IMR-90 (cell line): ENCODE measurements around the gene PSMG3. TPM values are rescaled to one million over a fixed set of nuclear protein-coding genes. Genes with fewer than 3 reads are reported as not detected.
A peak's percentile ranks its signal among the peaks of the same experiment; 100 is the strongest.
"Not testable (repeated sequence)": the region's sequence is repeated elsewhere in the genome, so short reads cannot be mapped to it uniquely, and the experiment has no call there.

Experiments used
- ATAC-seq: fragments of 200-7000 bp; cut with Tn5 transposase; 2 replicates; pipeline ENCODE4 v1.9.1; 2020; ENCODE audit warnings: low read depth, mild to moderate bottlenecking, moderate library complexity
- BruUV-seq: library from RNA; stranded (reverse); fragments of 400-500 nt; replicated peaks from 2 replicates; lab custom pipeline; 2021; lab: Mats Ljungman, UMichigan
- CTCF ChIA-PET: fragments of 300-600 bp; formaldehyde crosslinking; extraction: SDS; loops from one replicate; lab custom pipeline; 2021; ENCODE audit warnings: antibody characterized with exemption; lab: Yijun Ruan, JAX
- POLR2A ChIA-PET: fragments of 300-600 bp; sonication (Branson Sonifier 250); formaldehyde crosslinking; loops from one replicate; lab custom pipeline; 2022; ENCODE audit warnings: antibody characterized with exemption; ENCODE audit not compliant: unreplicated experiment; lab: Charles Lee
- DNase-seq: peaks from one replicate; pipeline ENCODE4 v3.0.0; 2013
- H2AFZ ChIP-seq: replicated peaks from 2 replicates; pipeline ENCODE3; 2013; ENCODE audit warnings: low read length, mild to moderate bottlenecking; ENCODE audit not compliant: poor library complexity
- H2AK5ac ChIP-seq: 2 replicates; pipeline ENCODE4 v1.6.1; 2013; ENCODE audit warnings: low read depth, low read length, inconsistent platforms
- H2AK9ac ChIP-seq: replicated peaks from 2 replicates; pipeline ENCODE3; 2013; ENCODE audit warnings: mild to moderate bottlenecking, low read depth, low read length, moderate library complexity; ENCODE audit not compliant: poor library complexity
- H2BK120ac ChIP-seq: 2 replicates; pipeline ENCODE4 v1.6.1; 2013; ENCODE audit warnings: low read depth, low read length, inconsistent platforms
- H2BK15ac ChIP-seq: 3 replicates; pipeline ENCODE4 v1.6.1; 2013; ENCODE audit warnings: low read depth, low read length, inconsistent platforms
- H2BK20ac ChIP-seq: 2 replicates; pipeline ENCODE4 v1.6.1; 2013; ENCODE audit warnings: low read depth, mild to moderate bottlenecking, inconsistent platforms, low read length, moderate library complexity
- H2BK5ac ChIP-seq: 2 replicates; pipeline ENCODE4 v1.6.1; 2013; ENCODE audit warnings: mild to moderate bottlenecking, low read depth, low read length, inconsistent platforms; ENCODE audit not compliant: poor library complexity, severe bottlenecking
- H3K14ac ChIP-seq: replicated peaks from 2 replicates; pipeline ENCODE4 v1.6.1; 2013; ENCODE audit warnings: low read depth, low read length, inconsistent platforms
- H3K18ac ChIP-seq: 2 replicates; pipeline ENCODE4 v1.6.1; 2013; ENCODE audit warnings: low read depth, low read length, control low read depth
- H3K23ac ChIP-seq: 2 replicates; pipeline ENCODE4 v1.6.1; 2013; ENCODE audit warnings: low read depth, low read length, inconsistent platforms
- H3K27ac ChIP-seq: 2 replicates; pipeline ENCODE4 v1.5.1; 2013; ENCODE audit warnings: mild to moderate bottlenecking, control low read depth, low read length; ENCODE audit not compliant: insufficient read depth
- H3K27me3 ChIP-seq: 2 replicates; pipeline ENCODE4 v1.6.1; 2013; ENCODE audit warnings: low read length; ENCODE audit not compliant: control insufficient read depth, insufficient read depth
- H3K36me3 ChIP-seq: 2 replicates; pipeline ENCODE4 v1.6.1; 2013; ENCODE audit warnings: low read length, mixed read lengths; ENCODE audit not compliant: control insufficient read depth, insufficient read depth
- H3K4ac ChIP-seq: 2 replicates; pipeline ENCODE4 v1.6.1; 2013; ENCODE audit warnings: low read depth, low read length, inconsistent platforms
- H3K4me1 ChIP-seq: 2 replicates; pipeline ENCODE4 v1.6.1; 2013; ENCODE audit warnings: low read length, mixed read lengths; ENCODE audit not compliant: control insufficient read depth, insufficient read depth
- H3K4me2 ChIP-seq: 2 replicates; pipeline ENCODE4 v1.6.1; 2013; ENCODE audit warnings: low read depth, mild to moderate bottlenecking, control low read depth, low read length, moderate library complexity
- H3K4me3 ChIP-seq: 2 replicates; pipeline ENCODE4 v1.5.1; 2013; ENCODE audit warnings: low read depth, mild to moderate bottlenecking, control low read depth, low read length, moderate library complexity; ENCODE audit not compliant: insufficient read depth
- H3K56ac ChIP-seq: 2 replicates; pipeline ENCODE4 v1.6.1; 2013; ENCODE audit warnings: low read length, inconsistent platforms; ENCODE audit not compliant: insufficient read depth; ENCODE audit errors: extremely low read depth
- H3K79me1 ChIP-seq, 2 experiments: 2 replicates each; pipeline ENCODE4 v1.6.1; 2013; ENCODE audit warnings: low read length in 2 of 2, inconsistent platforms in 1 of 2, low read depth in 1 of 2
- H3K9ac ChIP-seq: 2 replicates; pipeline ENCODE4 v1.6.1; 2013; ENCODE audit warnings: low read depth, low read length, control low read depth
- H3K9me1 ChIP-seq: 2 replicates; pipeline ENCODE4 v1.6.1; 2013; ENCODE audit warnings: low read length, inconsistent platforms; ENCODE audit not compliant: insufficient read depth
- H3K9me3 ChIP-seq: 2 replicates; pipeline ENCODE4 v1.6.1; 2013; ENCODE audit warnings: low read length; ENCODE audit not compliant: control insufficient read depth, insufficient read depth
- H4K20me1 ChIP-seq: 2 replicates; pipeline ENCODE4 v1.6.1; 2013; ENCODE audit warnings: low read length, inconsistent platforms; ENCODE audit not compliant: insufficient read depth
- H4K5ac ChIP-seq: 2 replicates; pipeline ENCODE4 v1.6.1; 2013; ENCODE audit warnings: mild to moderate bottlenecking, low read depth, low read length, control low read depth
- H4K8ac ChIP-seq, 2 experiments: 2 replicates each; pipeline ENCODE4 v1.6.1; 2013; ENCODE audit warnings: low read depth in 2 of 2, low read length in 2 of 2, control low read depth in 1 of 2, inconsistent platforms in 1 of 2
- H4K91ac ChIP-seq: 2 replicates; pipeline ENCODE4 v1.6.1; 2013; ENCODE audit warnings: low read depth, low read length, inconsistent platforms; ENCODE audit not compliant: insufficient read depth
- BHLHE40 ChIP-seq: fragments of 150-350 bp; IDR thresholded peaks from 2 replicates; pipeline ENCODE4 v1.6.1; 2016; ENCODE audit warnings: mild to moderate bottlenecking, low read depth, low read length
- CEBPB ChIP-seq: IDR thresholded peaks from 2 replicates; pipeline ENCODE4 v1.6.1; 2012; ENCODE audit warnings: low read depth, low read length, improper control_type of control experiment
- FOS ChIP-seq: fragments of 150-350 bp; IDR thresholded peaks from 2 replicates; pipeline ENCODE4 v1.6.1; 2016; ENCODE audit warnings: low read depth, low read length
- MAFK ChIP-seq: IDR thresholded peaks from 2 replicates; pipeline ENCODE4 v1.6.1; 2012; ENCODE audit warnings: low read depth, low read length, improper control_type of control experiment
- WGBS, 2 experiments: methylation state at CpG; one replicate each; pipeline versions ENCODE4 v1.1.5 to v1.1.7; 2013; ENCODE audit warnings: missing lambda C conversion rate in 2 of 2; ENCODE audit not compliant: insufficient read length in 1 of 2; ENCODE audit errors: extremely low coverage in 2 of 2; 5-methylcytosine and 5-hydroxymethylcytosine counted together
- dilution Hi-C: fragments of 300-500 bp; cut with HindIII; formaldehyde crosslinking; loops from one replicate; pipeline ENCODE4 v1.14.3; 2018; ENCODE audit warnings: low sequenced_read_pairs; ENCODE audit not compliant: unreplicated experiment
- in situ Hi-C: fragments of 300-500 bp; cut with MboI; formaldehyde crosslinking; loops from 3 replicates; pipeline ENCODE4 v1.14.3; 2019; ENCODE audit warnings: low sequenced_read_pairs, inconsistent platforms, mixed read lengths
- intact Hi-C: fragments of 100-400 bp; cut with micrococcal nuclease; formaldehyde crosslinking; loops from 2 replicates; pipeline ENCODE4 v1.10.0; 2022
- polyA plus RNA-seq, 3 experiments: library from polyadenylated mRNA; depleted of rRNA; stranded (reverse); fragments of >200 nt; gene quantifications; 2 replicates each; pipeline ENCODE4 v1.2.3, GENCODE V29; 2012; ENCODE audit warnings: low replicate concordance in 1 of 3
- total RNA-seq: library from RNA; depleted of rRNA; stranded (reverse); fragments of >200 nt; gene quantifications from 2 replicates; pipeline ENCODE4 v1.2.3, GENCODE V29; 2012
- TF ChIP-seq, protein P1 (sequence below): fragments of 150-350 bp; IDR thresholded peaks from 2 replicates; pipeline ENCODE4 v1.6.1; 2016; ENCODE audit warnings: low read depth, mild to moderate bottlenecking, low read length, moderate library complexity, borderline replicate concordance

Gene PSMG3
- total and polyA plus RNA-seq, 2 of the 4 experiments (the other 2 are of a cell fraction), result 37.3 to 54.1 TPM

DNA sequence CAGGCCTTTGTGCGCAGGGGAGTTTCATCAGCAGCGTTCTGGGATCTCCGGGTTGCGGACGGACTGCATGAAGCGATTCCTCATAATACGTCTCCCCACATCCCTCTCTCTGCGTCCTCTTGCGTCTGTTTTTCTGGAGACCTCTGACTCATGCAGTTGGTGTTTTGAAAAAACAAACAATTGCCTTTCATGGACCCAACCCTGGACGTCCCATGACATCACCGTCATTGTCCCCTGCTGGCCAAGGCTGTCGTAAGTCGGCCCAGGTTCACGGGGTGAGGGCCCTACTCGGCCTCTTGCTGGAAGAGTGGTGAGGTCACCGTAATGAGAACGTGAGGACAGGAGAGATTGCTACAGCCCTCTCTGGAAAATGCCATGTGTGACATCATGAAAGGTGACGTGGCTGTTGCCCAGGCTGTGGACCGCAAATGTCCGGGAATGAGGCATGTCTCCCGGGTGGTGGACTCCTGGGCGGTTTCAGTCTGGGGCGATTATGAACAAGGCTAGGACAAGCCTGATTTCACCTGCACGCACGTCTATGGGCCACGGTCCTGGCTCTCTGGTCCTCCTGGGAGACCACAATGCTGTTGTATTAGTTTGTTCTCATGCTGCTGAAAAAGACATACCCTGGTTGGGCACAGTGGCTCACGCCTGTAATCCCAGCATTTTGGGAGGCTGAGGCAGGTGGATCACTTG, 49.1 kb downstream of the PSMG3 start:
- in situ Hi-C loops, result no loop called here
- ATAC-seq (peak; percentile 85), DNase-seq (peak; percentile 92)
- peak overlapping the region; percentile 84 for H2AK5ac ChIP-seq
- H3K9me3 ChIP-seq, result peaks cover 10% of the 10 kb centered on the region
- ChIA-PET POLR2A (no interaction called here), CTCF (no interaction called here)
- H3K36me3 ChIP-seq, result no peaks in the 10 kb centered on the region
- H3K79me1 ChIP-seq, result no peaks in the 10 kb centered on the region
- H4K20me1 ChIP-seq, result no peaks in the 10 kb centered on the region
- H2BK120ac ChIP-seq, result peak overlapping the region; percentile 69
- peak overlapping the region; percentile 60 for H3K27ac ChIP-seq
- peak overlapping the region; percentile 74 for H2BK5ac ChIP-seq
- dilution Hi-C loops, result no loop called here
- H2BK20ac ChIP-seq, result peak overlapping the region; percentile 72
- peak overlapping the region; percentile 71 for H2AFZ ChIP-seq
- no TSS peak for BruUV-seq
- no peak overlapping the region for H3K4me2 ChIP-seq
- no peaks in the 10 kb centered on the region; the same call in 1 of the 2 replicates for H3K27me3 ChIP-seq
- H3K9ac ChIP-seq, result no peak overlapping the region
- H2AK9ac ChIP-seq, result peak overlapping the region; percentile 1
- H2BK15ac ChIP-seq, result peak overlapping the region; percentile 18; the same call in 2 of the 3 replicates
- peak overlapping the region; percentile 85 for H3K18ac ChIP-seq
- peak overlapping the region; percentile 24; the same call in 1 of the 2 replicates for H3K56ac ChIP-seq
- peak overlapping the region; percentile 88 for H3K4ac ChIP-seq
- intact Hi-C loops, result no loop called here
- H3K4me1 ChIP-seq, result peaks cover 7% of the 10 kb centered on the region
- H4K8ac ChIP-seq, result peak overlapping the region; percentile 19 to 63; a peak in 3 of 4 replicates
- peak; percentile 85 for TF ChIP-seq BHLHE40
- peak; percentile 57; the same call in 1 of the 2 replicates for TF ChIP-seq FOS
- TF ChIP-seq MAFK, result no peak
- peak; percentile 85 for TF ChIP-seq CEBPB
- TF ChIP-seq, protein P1, sequence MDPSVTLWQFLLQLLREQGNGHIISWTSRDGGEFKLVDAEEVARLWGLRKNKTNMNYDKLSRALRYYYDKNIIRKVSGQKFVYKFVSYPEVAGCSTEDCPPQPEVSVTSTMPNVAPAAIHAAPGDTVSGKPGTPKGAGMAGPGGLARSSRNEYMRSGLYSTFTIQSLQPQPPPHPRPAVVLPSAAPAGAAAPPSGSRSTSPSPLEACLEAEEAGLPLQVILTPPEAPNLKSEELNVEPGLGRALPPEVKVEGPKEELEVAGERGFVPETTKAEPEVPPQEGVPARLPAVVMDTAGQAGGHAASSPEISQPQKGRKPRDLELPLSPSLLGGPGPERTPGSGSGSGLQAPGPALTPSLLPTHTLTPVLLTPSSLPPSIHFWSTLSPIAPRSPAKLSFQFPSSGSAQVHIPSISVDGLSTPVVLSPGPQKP, result no peak
- no peak overlapping the region for H3K4me3 ChIP-seq
- 81% methylated on average over 15 of the region's 27 CpGs; no CpG with 5 or more reads in 1 of the 2 experiments for WGBS, 2 experiments
- 0 out of 2 replicates have a peak overlapping the region, but pooled peaks have one; percentile 25 for H3K23ac ChIP-seq
- H3K14ac ChIP-seq, result peak overlapping the region; percentile 64
- peak overlapping the region; percentile 64 for H4K5ac ChIP-seq
- H3K9me1 ChIP-seq, result no peaks in the 10 kb centered on the region
- H4K91ac ChIP-seq, result peak overlapping the region; percentile 80

DNA sequence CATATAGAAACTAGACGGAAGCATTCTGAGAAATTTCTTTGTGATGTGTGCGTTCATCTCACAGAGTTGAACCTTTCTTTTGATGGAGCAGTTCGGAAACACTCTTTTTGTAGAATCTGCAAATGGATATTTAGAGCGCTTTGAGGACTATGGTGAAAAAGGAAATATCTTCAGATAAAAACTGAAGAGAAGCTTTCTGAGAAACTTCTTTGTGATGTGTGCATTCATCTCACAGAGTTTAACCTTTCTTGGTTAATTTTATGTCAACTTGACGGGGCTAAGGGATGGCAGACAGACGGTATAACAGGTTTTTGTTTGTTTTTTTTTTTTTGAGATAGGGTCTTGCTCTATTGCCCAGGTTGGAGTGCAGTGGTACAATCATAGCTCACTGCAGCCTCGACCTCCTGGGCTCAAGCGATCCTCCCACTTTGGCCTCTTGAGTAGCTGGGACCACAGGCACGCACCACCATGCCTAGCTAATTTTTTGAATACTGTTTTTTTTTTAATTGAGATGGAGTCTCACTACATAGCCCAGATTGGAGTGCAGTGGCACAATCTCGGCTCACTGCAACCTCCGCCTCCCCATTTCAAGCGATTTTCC, 50.4 kb downstream of the PSMG3 start:
- intact Hi-C loops, POLR2A ChIA-PET, H3K27ac ChIP-seq, H3K9me1 ChIP-seq, H3K23ac ChIP-seq, H2AFZ ChIP-seq, DNase-seq, H3K9me3 ChIP-seq, H4K8ac ChIP-seq, H3K9ac ChIP-seq, H3K27me3 ChIP-seq, H3K79me1 ChIP-seq, H3K36me3 ChIP-seq, dilution Hi-C loops, H2AK5ac ChIP-seq, in situ Hi-C loops, H2BK20ac ChIP-seq, H4K5ac ChIP-seq, H2BK15ac ChIP-seq, CTCF ChIA-PET, H2BK120ac ChIP-seq, H4K20me1 ChIP-seq, BruUV-seq, H3K4me2 ChIP-seq, ATAC-seq, H3K4ac ChIP-seq, H4K91ac ChIP-seq, H3K4me1 ChIP-seq, H3K56ac ChIP-seq, H2AK9ac ChIP-seq, H3K4me3 ChIP-seq, H3K14ac ChIP-seq, H3K18ac ChIP-seq, H2BK5ac ChIP-seq: not testable (repeated sequence)
- whole genome bisulfite sequencing, 2 experiments, result 86% methylated on average over 2 of the region's 12 CpGs; no CpG with 5 or more reads in 1 of the 2 experiments
